Uterus (tissue), 4 donors: ENCODE measurements around the gene ZSWIM8. TPM values are rescaled to one million over a fixed set of nuclear protein-coding genes. Genes with fewer than 3 reads are reported as not detected.

Source experiments
- DNase-seq, 2 donors: peaks; one replicate each; pipeline ENCODE4 v3.0.0-alpha.2; 2019 to 2020
- H3K27ac ChIP-seq, 2 donors: fragments of 200-600 bp; sonication (generic); 1 replicate in 1 of 2; 2 replicates in 1 of 2; pipeline ENCODE4 v1.5.1; 2016 to 2018
- H3K27me3 ChIP-seq, 2 donors: fragments of 200-600 bp; sonication (generic); one replicate each; pipeline ENCODE4 v1.5.1; 2018 to 2019; ENCODE audit warnings: control low read depth in 1 of 2
- H3K36me3 ChIP-seq, 2 donors: fragments of 200-600 bp; sonication (generic); one replicate each; pipeline ENCODE4 v1.5.1; 2019; ENCODE audit warnings: control low read depth in 1 of 2
- H3K4me1 ChIP-seq, 2 donors: fragments of 200-600 bp; sonication (generic); one replicate each; pipeline ENCODE4 v1.5.1; 2018 to 2019; ENCODE audit warnings: control low read depth in 1 of 2
- H3K4me3 ChIP-seq, 2 donors: fragments of 200-600 bp; sonication (generic); 1 replicate in 1 of 2; 2 replicates in 1 of 2; pipeline ENCODE4 v1.5.1; 2018 to 2019; ENCODE audit warnings: mild to moderate bottlenecking in 1 of 2
- H3K9me3 ChIP-seq, 2 donors: fragments of 200-600 bp; sonication (generic); one replicate each; pipeline ENCODE4 v1.5.1; 2019; ENCODE audit warnings: control low read depth in 1 of 2
- CTCF ChIP-seq, 4 experiments: fragments of 200-600 bp in 2 of 4; fragments of 450-650 bp in 2 of 4; sonication (generic) in 2 of 4; IDR thresholded peaks; one replicate each; pipeline ENCODE4 v1.5.1; 2016 to 2019; ENCODE audit warnings: antibody characterized with exemption in 4 of 4, mild to moderate bottlenecking in 2 of 4, moderate library complexity in 1 of 4
- POLR2A ChIP-seq, 2 donors: fragments of 450-650 bp; IDR thresholded peaks; one replicate each; pipeline ENCODE4 v1.6.1; 2016; ENCODE audit warnings: antibody characterized with exemption in 2 of 2, mild to moderate bottlenecking in 1 of 2, moderate library complexity in 1 of 2
- intact Hi-C: fragments of 100-400 bp; cut with DNase I; formaldehyde crosslinking; loops from one replicate; pipeline ENCODE4 v1.15.1; 2023; ENCODE audit warnings: low total_unique reads
- total RNA-seq, 4 donors: library from RNA; depleted of rRNA in 3 of 4; stranded (reverse); fragments of >200 nt in 3 of 4; gene quantifications; one replicate each; pipeline versions ENCODE4 v1.1.0 to v1.2.4, GENCODE V29; 2014 to 2023
- donor health status: DM: yes; HTN: yes; CAD: no.

ZSWIM8 gene
- total RNA-seq, 4 donors from 2014 or later = 61.4 to 112 (median 91.1) TPM

- intact Hi-C loops = no loop called here
- Histone ChIP-seq H3K27ac (no peak overlapping the region), H3K4me3 (no peak overlapping the region), H3K36me3 (no peaks in the 10 kb centered on the region), H3K9me3 (no peaks in the 10 kb centered on the region), H3K27me3 (no peaks in the 10 kb centered on the region), H3K4me1 (no peaks in the 10 kb centered on the region)
- TF ChIP-seq CTCF (IDR thresholded peaks at IDR 0.05) (no peak), POLR2A (IDR thresholded peaks at IDR 0.05) (no peak)
- no peak for DNase-seq
Measured at GRCh38 chr10:73819081-73819480, 33.7 kb downstream of the ZSWIM8 start.

GRCh38 chr10:73819513-73820093 is 34.2 kb downstream of the ZSWIM8 start:
- no peak overlapping the region for H3K4me3 ChIP-seq
- TF ChIP-seq POLR2A (IDR thresholded peaks at IDR 0.05) = no peak
- TF ChIP-seq CTCF (IDR thresholded peaks at IDR 0.05) = no peak
- DNase-seq = no peak
- H3K9me3 ChIP-seq = no peaks in the 10 kb centered on the region
- H3K27ac ChIP-seq = peak overlapping the region in 1 of 2 donors; percentile 9
- H3K4me1 ChIP-seq = no peaks in the 10 kb centered on the region
- H3K36me3 ChIP-seq = no peaks in the 10 kb centered on the region
- no peaks in the 10 kb centered on the region for H3K27me3 ChIP-seq
- intact Hi-C loops = no loop called here

- DNase-seq = no peak
- Histone ChIP-seq H3K9me3 (no peaks in the 10 kb centered on the region), H3K27me3 (no peaks in the 10 kb centered on the region), H3K4me3 (no peak overlapping the region), H3K27ac (no peak overlapping the region), H3K4me1 (no peaks in the 10 kb centered on the region), H3K36me3 (no peaks in the 10 kb centered on the region)
- TF ChIP-seq CTCF (IDR thresholded peaks at IDR 0.05) (no peak), POLR2A (IDR thresholded peaks at IDR 0.05) (no peak)
- intact Hi-C loops = no loop called here
Measured at GRCh38 chr10:73823391-73823790, 38.0 kb downstream of the ZSWIM8 start.

- DNase-seq = no peak
- no peaks in the 10 kb centered on the region for H3K9me3 ChIP-seq
- H3K36me3 ChIP-seq = no peaks in the 10 kb centered on the region
- H3K4me3 ChIP-seq = no peak overlapping the region
- no peaks in the 10 kb centered on the region for H3K4me1 ChIP-seq
- no peak for TF ChIP-seq CTCF (IDR thresholded peaks at IDR 0.05)
- TF ChIP-seq POLR2A (IDR thresholded peaks at IDR 0.05) = no peak
- no peaks in the 10 kb centered on the region for H3K27me3 ChIP-seq
- H3K27ac ChIP-seq = no peak overlapping the region
- intact Hi-C loops = no loop called here
Measured at GRCh38 chr10:73824146-73824725, 38.8 kb downstream of the ZSWIM8 start.

- intact Hi-C loops = no loop called here
- H3K36me3 ChIP-seq = no peaks in the 10 kb centered on the region
- no peak overlapping the region for H3K4me3 ChIP-seq
- TF ChIP-seq CTCF (IDR thresholded peaks at IDR 0.05) = no peak
- TF ChIP-seq POLR2A (IDR thresholded peaks at IDR 0.05) = no peak
- no peaks in the 10 kb centered on the region for H3K27me3 ChIP-seq
- H3K27ac ChIP-seq = no peak overlapping the region
- H3K4me1 ChIP-seq = no peaks in the 10 kb centered on the region
- no peaks in the 10 kb centered on the region for H3K9me3 ChIP-seq
- no peak for DNase-seq
Measured at GRCh38 chr10:73827346-73828089, 42.1 kb downstream of the ZSWIM8 start.
